HCT116 (cell line): ENCODE data around the gene PCBP3. TPM values are rescaled to one million over a fixed set of nuclear protein-coding genes. Genes with fewer than 3 reads are reported as not detected.

Experiments used
- ATAC-seq: fragments of 200-7000 bp; cut with Tn5 transposase; 2 replicates; pipeline ENCODE4 v1.9.1; 2020; ENCODE audit warnings: mild to moderate bottlenecking, moderate library complexity
- BruUV-seq: library from RNA; stranded (reverse); fragments of 400-500 nt; replicated peaks from 2 replicates; lab custom pipeline; 2021; lab: Mats Ljungman, UMichigan
- CTCF ChIA-PET: fragments of 300-600 bp; sonication (Branson Sonifier 250); formaldehyde crosslinking; loops from one replicate; lab custom pipeline; 2021; ENCODE audit warnings: antibody characterized with exemption; lab: Charles Lee
- POLR2A ChIA-PET: fragments of 300-600, 350-600 bp; sonication (Branson Sonifier 250); formaldehyde crosslinking; loops from one replicate; lab custom pipeline; 2021; ENCODE audit warnings: antibody characterized with exemption; lab: Charles Lee
- RAD21 ChIA-PET, 2 experiments: fragments of 300-600 bp; sonication (Branson Sonifier 250); formaldehyde crosslinking; loops; one replicate each; lab custom pipeline; 2023; ENCODE audit warnings: low total read pairs in 2 of 2; ENCODE audit not compliant: uncharacterized antibody in 2 of 2, unreplicated experiment in 2 of 2, low non-redundant PET in 1 of 2; lab: Charles Lee
- DNase-seq: peaks from one replicate; pipeline ENCODE4 v3.0.0-alpha.2; 2010; ENCODE audit warnings: low read depth, low spot score
- H2AFZ ChIP-seq: fragments of 200-600 bp; shearing (Covaris generic), sonication (generic); 2 replicates; pipeline ENCODE4 v1.6.1; 2017; ENCODE audit warnings: low read depth, mixed run types, mixed read lengths, antibody characterized with exemption, low read length; ENCODE audit not compliant: poor library complexity, severe bottlenecking
- H3K27ac ChIP-seq: 2 replicates; pipeline ENCODE4 v1.5.1; 2012; ENCODE audit warnings: low read depth, low read length
- H3K27me3 ChIP-seq: fragments of 200-600 bp; sonication (generic); 2 replicates; pipeline ENCODE4 v1.6.1; 2016; ENCODE audit warnings: mixed run types, low read length, mixed read lengths; ENCODE audit not compliant: insufficient read depth
- H3K36me3 ChIP-seq, 2 experiments: fragments of 200-500 bp in 1 of 2; fragments of 200-600 bp in 1 of 2; sonication (Bioruptor generic) in 1 of 2; sonication (generic) in 1 of 2; 2 replicates each; pipeline versions ENCODE4 v1.5.1 to v1.6.1; 2014 to 2016; ENCODE audit warnings: low read length in 2 of 2, inconsistent platforms in 1 of 2, mixed read lengths in 1 of 2, mixed run types in 1 of 2; ENCODE audit not compliant: insufficient read depth in 2 of 2, control insufficient read depth in 1 of 2
- H3K4me1 ChIP-seq, 2 experiments: fragments of 200-600 bp in 1 of 2; sonication (generic) in 1 of 2; 2 replicates each; pipeline versions ENCODE4 v1.5.1 to v1.6.1; 2012 to 2017; ENCODE audit warnings: low read length in 2 of 2, inconsistent platforms in 1 of 2, mild to moderate bottlenecking in 1 of 2, mixed read lengths in 1 of 2, mixed run types in 1 of 2, moderate library complexity in 1 of 2; ENCODE audit not compliant: insufficient read depth in 2 of 2, control insufficient read depth in 1 of 2
- H3K4me2 ChIP-seq: fragments of 200-600 bp; sonication (generic); 2 replicates; pipeline ENCODE4 v1.6.1; 2017; ENCODE audit warnings: mixed run types, low read length, mixed read lengths
- H3K4me3 ChIP-seq, 2 experiments: fragments of 200-600 bp in 1 of 2; sonication (generic) in 1 of 2; replicated peaks in 1 of 2; 2 replicates each; pipeline ENCODE4 v1.5.1; 2011 to 2016; ENCODE audit warnings: low read length in 2 of 2, control low read depth in 1 of 2, low read depth in 1 of 2, mild to moderate bottlenecking in 1 of 2, mixed read lengths in 1 of 2, mixed run types in 1 of 2
- H3K79me2 ChIP-seq: fragments of 200-600 bp; sonication (generic); 2 replicates; pipeline ENCODE4 v1.6.1; 2017; ENCODE audit warnings: mild to moderate bottlenecking, mixed run types, low read length, moderate library complexity, mixed read lengths; ENCODE audit not compliant: insufficient read depth
- H3K9ac ChIP-seq: fragments of 200-600 bp; sonication (generic); 2 replicates; pipeline ENCODE4 v1.6.1; 2016; ENCODE audit warnings: low read length, mixed read lengths
- H3K9me2 ChIP-seq: fragments of 200-600 bp; sonication (generic), shearing (Covaris generic); 2 replicates; pipeline ENCODE4 v1.6.1; 2017; ENCODE audit warnings: mixed run types, mild to moderate bottlenecking, moderate library complexity; ENCODE audit not compliant: insufficient read depth
- H3K9me3 ChIP-seq, 2 experiments: fragments of 200-500 bp in 1 of 2; fragments of 200-600 bp in 1 of 2; sonication (Bioruptor generic) in 1 of 2; sonication (generic) in 1 of 2; 2 replicates each; pipeline ENCODE4 v1.6.1; 2014 to 2017; ENCODE audit warnings: low read length in 2 of 2, mixed read lengths in 2 of 2, inconsistent platforms in 1 of 2, low read depth in 1 of 2, mild to moderate bottlenecking in 1 of 2, mixed run types in 1 of 2, moderate library complexity in 1 of 2; ENCODE audit not compliant: control insufficient read depth in 1 of 2, insufficient read depth in 1 of 2
- H4K20me1 ChIP-seq: fragments of 200-600 bp; sonication (generic), shearing (Covaris generic); 2 replicates; pipeline ENCODE4 v1.6.1; 2017; ENCODE audit warnings: mixed run types, mild to moderate bottlenecking, moderate library complexity; ENCODE audit not compliant: insufficient read depth
- ATF3 ChIP-seq: IDR thresholded peaks from 2 replicates; pipeline ENCODE4 v1.6.1; 2012
- CEBPB ChIP-seq: IDR thresholded peaks from 2 replicates; pipeline ENCODE4 v1.6.1; 2012; ENCODE audit warnings: low read depth
- EGR1 ChIP-seq: IDR thresholded peaks from 2 replicates; pipeline ENCODE4 v1.6.1; 2012; ENCODE audit warnings: low read depth
- ELF1 ChIP-seq: IDR thresholded peaks from 2 replicates; pipeline ENCODE4 v1.6.1; 2012; ENCODE audit warnings: low read depth, borderline replicate concordance
- EZH2phosphoT487 ChIP-seq: fragments of 200-600 bp; IDR thresholded peaks from 2 replicates; pipeline ENCODE4 v1.6.1; 2018; ENCODE audit warnings: antibody characterized with exemption, borderline replicate concordance
- FOSL1 ChIP-seq: IDR thresholded peaks from 2 replicates; pipeline ENCODE4 v1.6.1; 2012; ENCODE audit warnings: low read depth
- JUND ChIP-seq: IDR thresholded peaks from 2 replicates; pipeline ENCODE4 v1.6.1; 2012
- POLR2A ChIP-seq: IDR thresholded peaks from 2 replicates; pipeline ENCODE4 v1.7.0; 2011; ENCODE audit warnings: borderline replicate concordance; ENCODE audit not compliant: insufficient read depth, insufficient read length; ENCODE audit errors: extremely low read depth
- POLR2AphosphoS5 ChIP-seq: IDR thresholded peaks from 2 replicates; pipeline ENCODE4 v1.6.1; 2011; ENCODE audit warnings: mild to moderate bottlenecking, low read depth, low read length, moderate library complexity
- RAD21 ChIP-seq: IDR thresholded peaks from 2 replicates; pipeline ENCODE4 v1.6.1; 2012; ENCODE audit warnings: low read depth, mild to moderate bottlenecking
- SP1 ChIP-seq: IDR thresholded peaks from 2 replicates; pipeline ENCODE4 v1.6.1; 2012; ENCODE audit warnings: low read depth
- SRF ChIP-seq: IDR thresholded peaks from 2 replicates; pipeline ENCODE4 v1.6.1; 2012; ENCODE audit warnings: low read depth
- ZFX ChIP-seq: fragments of 450-650 bp; IDR thresholded peaks from 2 replicates; pipeline ENCODE4 v1.6.1; 2017
- ZNF274 ChIP-seq: fragments of 200-500 bp; sonication (Bioruptor generic); IDR thresholded peaks from 2 replicates; pipeline ENCODE4 v1.6.1; 2014; ENCODE audit warnings: mild to moderate bottlenecking, low read depth, low read length, inconsistent platforms
- intact Hi-C: fragments of 100-400 bp; cut with micrococcal nuclease; formaldehyde crosslinking; loops from 2 replicates; pipeline ENCODE4 v1.10.0; 2022
- total RNA-seq: library from RNA; stranded (reverse); gene quantifications from one replicate; pipeline ENCODE4 v1.2.1, GENCODE V29; 2021; ENCODE audit not compliant: unreplicated experiment

Gene PCBP3
- total RNA-seq, 1 experiment from 2014 or later, result 3.1 TPM

- BruUV-seq, result no TSS peak
- RAD21 ChIA-PET, result no interaction called here
- H3K79me2 ChIP-seq, result no peaks in the 10 kb centered on the region
- no peaks in the 10 kb centered on the region for H4K20me1 ChIP-seq
- no peak overlapping the region for H3K9ac ChIP-seq
- H3K27me3 ChIP-seq, result no peaks in the 10 kb centered on the region
- H2AFZ ChIP-seq, result no peak overlapping the region
- H3K9me2 ChIP-seq, result no peaks in the 10 kb centered on the region
- no peak overlapping the region for H3K4me3 ChIP-seq
- CTCF ChIA-PET, result no interaction called here
- TF ChIP-seq EGR1 (no peak), POLR2A (no peak), JUND (no peak), ZNF274 (no peak), FOSL1 (no peak), SRF (no peak), CEBPB (no peak), RAD21 (no peak), ELF1 (no peak), SP1 (no peak), POLR2AphosphoS5 (no peak), ZFX (no peak), EZH2phosphoT487 (no peak), ATF3 (no peak)
- no peaks in the 10 kb centered on the region for H3K36me3 ChIP-seq
- H3K27ac ChIP-seq, result no peak overlapping the region
- POLR2A ChIA-PET, result no interaction called here
- no peak for DNase-seq
- no peak overlapping the region for H3K4me2 ChIP-seq
- no peaks in the 10 kb centered on the region for H3K4me1 ChIP-seq
- no peaks in the 10 kb centered on the region for H3K9me3 ChIP-seq
- ATAC-seq, result no peak
- intact Hi-C loops, result no loop called here
Measured at GRCh38 chr21:45740088-45740440, 96.5 kb downstream of the PCBP3 start.
